ENCODE measurements around the gene TOP1.

TOP1 gene

DNA sequence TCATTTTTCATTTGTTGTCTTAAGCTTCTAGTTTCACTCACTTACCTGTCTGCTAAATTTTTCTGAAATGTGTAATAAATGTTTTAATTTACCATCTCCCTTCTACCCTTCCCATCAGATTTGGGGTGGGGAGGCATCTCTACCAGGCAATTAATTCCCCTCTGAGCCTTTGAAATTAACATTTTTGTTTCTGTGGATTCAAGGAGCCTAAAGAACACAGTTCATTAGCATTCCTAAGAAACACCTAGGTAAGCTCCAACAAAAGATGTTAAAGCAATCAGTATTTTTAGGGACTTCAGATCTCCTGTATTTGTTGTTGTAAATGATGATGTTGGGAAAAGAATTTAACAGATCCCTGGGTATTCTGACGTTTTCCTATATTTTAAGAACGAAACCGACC lies 6.6 kb downstream of the TOP1 start:
- Histone ChIP-seq H3K4me1 (ENCODE audit: insufficient read depth, low read length) (peaks cover 62% of the 10 kb centered on the region), H3K9me3 (ENCODE audit: insufficient read depth, low read length, severe bottlenecking) (no peaks in the 10 kb centered on the region), H3K79me2 (ENCODE audit: insufficient read depth, low read length) (peaks cover 99% of the 10 kb centered on the region), H4K20me1 (ENCODE audit: insufficient read depth, low read length) (peaks cover 80% of the 10 kb centered on the region), H3K9ac (ENCODE audit: low read depth, low read length) (no peak overlapping the region), H2AFZ (ENCODE audit: low read depth, low read length) (no peak overlapping the region), H3K36me3 (ENCODE audit: insufficient read depth, low read length) (peaks cover 50% of the 10 kb centered on the region), H3K27ac (ENCODE audit: low read length) (no peak overlapping the region), H3K27me3 (ENCODE audit: insufficient read depth, low read length, poor library complexity) (no peaks in the 10 kb centered on the region), H3K4me3 (ENCODE audit: low read depth in 1 of 2, low read length in 2 of 2) (no peak overlapping the region), H3K4me2 (ENCODE audit: insufficient read depth, low read length) (peak overlapping the region; percentile 23; the same call in 1 of the 2 replicates)
- ATAC-seq (ENCODE audit: insufficient read depth, low read depth): no peak
- TF ChIP-seq EZH2 (IDR thresholded peaks at IDR 0.05; ENCODE audit: borderline replicate concordance, low read depth, low read length, severe bottlenecking): no peak
- TF ChIP-seq, protein P1, sequence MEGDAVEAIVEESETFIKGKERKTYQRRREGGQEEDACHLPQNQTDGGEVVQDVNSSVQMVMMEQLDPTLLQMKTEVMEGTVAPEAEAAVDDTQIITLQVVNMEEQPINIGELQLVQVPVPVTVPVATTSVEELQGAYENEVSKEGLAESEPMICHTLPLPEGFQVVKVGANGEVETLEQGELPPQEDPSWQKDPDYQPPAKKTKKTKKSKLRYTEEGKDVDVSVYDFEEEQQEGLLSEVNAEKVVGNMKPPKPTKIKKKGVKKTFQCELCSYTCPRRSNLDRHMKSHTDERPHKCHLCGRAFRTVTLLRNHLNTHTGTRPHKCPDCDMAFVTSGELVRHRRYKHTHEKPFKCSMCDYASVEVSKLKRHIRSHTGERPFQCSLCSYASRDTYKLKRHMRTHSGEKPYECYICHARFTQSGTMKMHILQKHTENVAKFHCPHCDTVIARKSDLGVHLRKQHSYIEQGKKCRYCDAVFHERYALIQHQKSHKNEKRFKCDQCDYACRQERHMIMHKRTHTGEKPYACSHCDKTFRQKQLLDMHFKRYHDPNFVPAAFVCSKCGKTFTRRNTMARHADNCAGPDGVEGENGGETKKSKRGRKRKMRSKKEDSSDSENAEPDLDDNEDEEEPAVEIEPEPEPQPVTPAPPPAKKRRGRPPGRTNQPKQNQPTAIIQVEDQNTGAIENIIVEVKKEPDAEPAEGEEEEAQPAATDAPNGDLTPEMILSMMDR (IDR thresholded peaks at IDR 0.05; ENCODE audit: borderline replicate concordance, extremely low read depth, low read length, poor library complexity, severe bottlenecking): no peak
- DNase-seq: no peak

DNA sequence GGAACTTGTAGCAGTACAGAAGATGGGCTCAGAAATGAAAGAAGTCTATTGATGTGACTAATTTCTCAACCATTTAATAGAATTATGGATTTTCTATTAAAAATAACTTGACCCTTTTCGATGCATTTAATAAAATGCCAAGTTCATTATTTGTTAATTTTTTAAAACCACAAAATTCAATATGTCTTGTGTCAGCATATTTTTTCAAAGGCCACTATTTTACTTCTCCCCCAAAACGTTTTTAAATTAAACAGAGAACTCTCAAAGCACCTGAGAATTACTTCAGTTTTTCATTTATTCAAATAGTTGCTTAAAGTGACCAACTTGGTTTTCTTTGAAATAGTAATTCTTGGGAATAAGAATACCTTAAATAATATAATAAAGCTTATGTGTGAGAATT lies 8.6 kb downstream of the TOP1 start:
- Histone ChIP-seq H3K4me2 (ENCODE audit: insufficient read depth, low read length) (no peak overlapping the region), H3K9ac (ENCODE audit: low read depth, low read length) (no peak overlapping the region), H3K27ac (ENCODE audit: low read length) (no peak overlapping the region), H3K36me3 (ENCODE audit: insufficient read depth, low read length) (peaks cover 42% of the 10 kb centered on the region), H3K4me3 (ENCODE audit: low read depth in 1 of 2, low read length in 2 of 2) (no peak overlapping the region), H4K20me1 (ENCODE audit: insufficient read depth, low read length) (peaks cover 82% of the 10 kb centered on the region), H3K4me1 (ENCODE audit: insufficient read depth, low read length) (peaks cover 49% of the 10 kb centered on the region), H2AFZ (ENCODE audit: low read depth, low read length) (no peak overlapping the region), H3K79me2 (ENCODE audit: insufficient read depth, low read length) (peaks cover 99% of the 10 kb centered on the region), H3K9me3 (ENCODE audit: insufficient read depth, low read length, severe bottlenecking) (no peaks in the 10 kb centered on the region), H3K27me3 (ENCODE audit: insufficient read depth, low read length, poor library complexity) (no peaks in the 10 kb centered on the region)
- TF ChIP-seq, protein P1 (IDR thresholded peaks at IDR 0.05; ENCODE audit: borderline replicate concordance, extremely low read depth, low read length, poor library complexity, severe bottlenecking): no peak
- no peak for TF ChIP-seq EZH2 (IDR thresholded peaks at IDR 0.05; ENCODE audit: borderline replicate concordance, low read depth, low read length, severe bottlenecking)
- DNase-seq (no peak), ATAC-seq (ENCODE audit: insufficient read depth, low read depth) (no peak)

- Histone ChIP-seq H3K4me1 (ENCODE audit: insufficient read depth, low read length) (peaks cover 38% of the 10 kb centered on the region), H3K36me3 (ENCODE audit: insufficient read depth, low read length) (peaks cover 44% of the 10 kb centered on the region), H3K4me3 (ENCODE audit: low read depth in 1 of 2, low read length in 2 of 2) (no peak overlapping the region), H3K9me3 (ENCODE audit: insufficient read depth, low read length, severe bottlenecking) (no peaks in the 10 kb centered on the region), H3K4me2 (ENCODE audit: insufficient read depth, low read length) (no peak overlapping the region), H2AFZ (ENCODE audit: low read depth, low read length) (no peak overlapping the region), H4K20me1 (ENCODE audit: insufficient read depth, low read length) (peaks cover 83% of the 10 kb centered on the region), H3K27ac (ENCODE audit: low read length) (no peak overlapping the region), H3K79me2 (ENCODE audit: insufficient read depth, low read length) (peaks cover 99% of the 10 kb centered on the region), H3K27me3 (ENCODE audit: insufficient read depth, low read length, poor library complexity) (no peaks in the 10 kb centered on the region), H3K9ac (ENCODE audit: low read depth, low read length) (no peak overlapping the region)
- TF ChIP-seq EZH2 (IDR thresholded peaks at IDR 0.05; ENCODE audit: borderline replicate concordance, low read depth, low read length, severe bottlenecking): no peak
- TF ChIP-seq, protein P1 (IDR thresholded peaks at IDR 0.05; ENCODE audit: borderline replicate concordance, extremely low read depth, low read length, poor library complexity, severe bottlenecking): no peak
- ATAC-seq (ENCODE audit: insufficient read depth, low read depth) (no peak), DNase-seq (no peak)
Measured at GRCh38 chr20:41038149-41038877, 9.7 kb downstream of the TOP1 start.
